HL-60 (cell line): Measurements from ENCODE around the gene NAGS.
"Not testable (repeated sequence)": the region's sequence is repeated elsewhere in the genome, so short reads cannot be mapped to it uniquely, and the experiment has no call there.

Source experiments
- DNase-seq, 2 experiments: peaks; one replicate each; pipeline ENCODE4 v3.0.0-alpha.2; 2010 to 2020; ENCODE audit warnings: low read depth in 1 of 2, low spot score in 1 of 2
- H3K27ac ChIP-seq: fragments of 250-450 bp; sonication (Bioruptor Pico); replicated peaks from 2 replicates; pipeline ENCODE4 v1.5.1; 2020; ENCODE audit warnings: mild to moderate bottlenecking, moderate library complexity
- H3K27me3 ChIP-seq: fragments of 250-450 bp; sonication (Bioruptor Pico); 2 replicates; pipeline ENCODE4 v1.5.1; 2021; ENCODE audit warnings: mild to moderate bottlenecking, moderate library complexity; ENCODE audit not compliant: insufficient read depth, poor library complexity, severe bottlenecking
- H3K4me3 ChIP-seq: replicated peaks from 2 replicates; pipeline ENCODE4 v1.5.1; 2011; ENCODE audit warnings: mild to moderate bottlenecking, control low read depth, low read length; ENCODE audit not compliant: insufficient read depth
- GABPA ChIP-seq: IDR thresholded peaks from 2 replicates; pipeline ENCODE4 v1.6.1; 2012; ENCODE audit warnings: low read depth
- POLR2AphosphoS5 ChIP-seq: IDR thresholded peaks from 2 replicates; pipeline ENCODE4 v1.6.1; 2012; ENCODE audit warnings: low read depth
- SPI1 ChIP-seq: IDR thresholded peaks from 2 replicates; pipeline ENCODE4 v1.6.1; 2012; ENCODE audit warnings: low read depth, mild to moderate bottlenecking, borderline replicate concordance
- TF ChIP-seq, protein P1 (sequence below): IDR thresholded peaks from 2 replicates; pipeline ENCODE4 v1.6.1; 2012; ENCODE audit warnings: low read depth; ENCODE audit not compliant: insufficient replicate concordance
- TF ChIP-seq, protein P2 (sequence below): IDR thresholded peaks from one replicate; pipeline ENCODE4 v1.5.1; 2011; ENCODE audit warnings: low read length, control low read depth, inconsistent platforms; ENCODE audit not compliant: insufficient read depth

Gene NAGS

DNA sequence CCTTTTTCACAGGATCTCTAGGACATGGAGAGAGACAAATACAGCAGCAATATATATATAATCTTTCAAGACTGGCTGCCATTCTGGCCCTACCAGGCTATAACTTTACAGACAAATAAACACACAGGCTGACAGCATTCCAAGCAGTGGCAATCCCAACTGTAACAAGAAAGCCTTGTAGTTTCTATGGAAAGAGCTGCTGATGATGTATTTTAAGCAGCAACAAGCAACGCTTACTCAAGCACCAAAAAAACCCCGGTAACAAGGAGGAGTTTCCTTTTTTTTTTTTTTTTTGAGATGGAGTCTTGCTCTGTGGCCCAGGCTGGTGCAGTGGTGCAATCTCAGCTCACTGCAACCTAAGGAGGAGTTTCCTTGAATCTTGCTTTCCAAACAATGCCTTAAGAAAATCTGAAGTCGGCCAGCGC is 38.9 kb downstream of the NAGS start:
- Histone ChIP-seq H3K27me3 (no peaks in the 10 kb centered on the region), H3K4me3 (no peak overlapping the region), H3K27ac (no peak overlapping the region)
- peak in 1 of 2 experiments; percentile 47 for DNase-seq
- TF ChIP-seq SPI1 (no peak), POLR2AphosphoS5 (no peak), GABPA (no peak)
- TF ChIP-seq, protein P1, sequence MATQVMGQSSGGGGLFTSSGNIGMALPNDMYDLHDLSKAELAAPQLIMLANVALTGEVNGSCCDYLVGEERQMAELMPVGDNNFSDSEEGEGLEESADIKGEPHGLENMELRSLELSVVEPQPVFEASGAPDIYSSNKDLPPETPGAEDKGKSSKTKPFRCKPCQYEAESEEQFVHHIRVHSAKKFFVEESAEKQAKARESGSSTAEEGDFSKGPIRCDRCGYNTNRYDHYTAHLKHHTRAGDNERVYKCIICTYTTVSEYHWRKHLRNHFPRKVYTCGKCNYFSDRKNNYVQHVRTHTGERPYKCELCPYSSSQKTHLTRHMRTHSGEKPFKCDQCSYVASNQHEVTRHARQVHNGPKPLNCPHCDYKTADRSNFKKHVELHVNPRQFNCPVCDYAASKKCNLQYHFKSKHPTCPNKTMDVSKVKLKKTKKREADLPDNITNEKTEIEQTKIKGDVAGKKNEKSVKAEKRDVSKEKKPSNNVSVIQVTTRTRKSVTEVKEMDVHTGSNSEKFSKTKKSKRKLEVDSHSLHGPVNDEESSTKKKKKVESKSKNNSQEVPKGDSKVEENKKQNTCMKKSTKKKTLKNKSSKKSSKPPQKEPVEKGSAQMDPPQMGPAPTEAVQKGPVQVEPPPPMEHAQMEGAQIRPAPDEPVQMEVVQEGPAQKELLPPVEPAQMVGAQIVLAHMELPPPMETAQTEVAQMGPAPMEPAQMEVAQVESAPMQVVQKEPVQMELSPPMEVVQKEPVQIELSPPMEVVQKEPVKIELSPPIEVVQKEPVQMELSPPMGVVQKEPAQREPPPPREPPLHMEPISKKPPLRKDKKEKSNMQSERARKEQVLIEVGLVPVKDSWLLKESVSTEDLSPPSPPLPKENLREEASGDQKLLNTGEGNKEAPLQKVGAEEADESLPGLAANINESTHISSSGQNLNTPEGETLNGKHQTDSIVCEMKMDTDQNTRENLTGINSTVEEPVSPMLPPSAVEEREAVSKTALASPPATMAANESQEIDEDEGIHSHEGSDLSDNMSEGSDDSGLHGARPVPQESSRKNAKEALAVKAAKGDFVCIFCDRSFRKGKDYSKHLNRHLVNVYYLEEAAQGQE = no peak
- TF ChIP-seq, protein P2, sequence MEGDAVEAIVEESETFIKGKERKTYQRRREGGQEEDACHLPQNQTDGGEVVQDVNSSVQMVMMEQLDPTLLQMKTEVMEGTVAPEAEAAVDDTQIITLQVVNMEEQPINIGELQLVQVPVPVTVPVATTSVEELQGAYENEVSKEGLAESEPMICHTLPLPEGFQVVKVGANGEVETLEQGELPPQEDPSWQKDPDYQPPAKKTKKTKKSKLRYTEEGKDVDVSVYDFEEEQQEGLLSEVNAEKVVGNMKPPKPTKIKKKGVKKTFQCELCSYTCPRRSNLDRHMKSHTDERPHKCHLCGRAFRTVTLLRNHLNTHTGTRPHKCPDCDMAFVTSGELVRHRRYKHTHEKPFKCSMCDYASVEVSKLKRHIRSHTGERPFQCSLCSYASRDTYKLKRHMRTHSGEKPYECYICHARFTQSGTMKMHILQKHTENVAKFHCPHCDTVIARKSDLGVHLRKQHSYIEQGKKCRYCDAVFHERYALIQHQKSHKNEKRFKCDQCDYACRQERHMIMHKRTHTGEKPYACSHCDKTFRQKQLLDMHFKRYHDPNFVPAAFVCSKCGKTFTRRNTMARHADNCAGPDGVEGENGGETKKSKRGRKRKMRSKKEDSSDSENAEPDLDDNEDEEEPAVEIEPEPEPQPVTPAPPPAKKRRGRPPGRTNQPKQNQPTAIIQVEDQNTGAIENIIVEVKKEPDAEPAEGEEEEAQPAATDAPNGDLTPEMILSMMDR = no peak

DNA sequence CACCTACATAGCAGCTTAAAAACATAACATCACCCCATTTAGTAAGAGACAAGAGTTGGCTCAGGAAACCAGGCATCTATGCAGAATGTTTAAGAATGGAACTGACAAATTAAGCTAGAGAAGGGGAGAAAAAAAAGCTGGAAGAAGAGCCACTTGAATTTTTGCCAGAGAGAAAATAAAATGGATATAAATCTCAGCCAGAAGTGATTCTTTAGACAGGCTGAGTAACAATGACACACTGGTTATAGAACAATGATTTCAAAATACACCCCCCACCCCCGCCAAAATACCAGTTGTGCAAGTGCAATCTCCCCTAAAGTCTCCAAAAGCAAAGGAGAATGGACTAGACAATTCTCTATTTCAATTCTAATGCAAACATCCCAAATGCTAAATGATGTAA is 39.6 kb downstream of the NAGS start:
- no peaks in the 10 kb centered on the region for H3K27me3 ChIP-seq
- TF ChIP-seq SPI1 = no peak
- TF ChIP-seq, protein P2 = no peak
- TF ChIP-seq, protein P1 = no peak
- no peak for TF ChIP-seq GABPA
- no peak for TF ChIP-seq POLR2AphosphoS5
- no peak overlapping the region for H3K4me3 ChIP-seq
- no peak for DNase-seq
- H3K27ac ChIP-seq = no peak overlapping the region

DNA sequence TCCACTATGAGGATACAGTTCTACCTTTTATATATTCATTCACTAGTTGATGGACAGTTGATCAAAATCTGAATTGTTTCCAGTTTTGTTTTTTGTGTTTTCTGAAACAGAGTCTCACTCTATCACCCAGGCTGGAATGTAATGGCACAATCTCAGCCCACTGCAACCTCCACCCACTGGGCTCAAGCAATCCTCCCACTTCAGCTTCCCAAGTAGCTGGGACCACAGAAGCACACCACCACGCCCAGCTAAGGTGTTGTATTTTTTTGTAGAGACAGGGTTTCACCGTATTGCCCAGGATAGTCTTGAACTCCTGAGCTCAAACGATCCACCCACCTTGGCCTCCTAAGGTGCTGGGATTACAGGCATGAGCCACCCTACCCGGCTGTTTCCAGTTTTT is 41.1 kb downstream of the NAGS start:
- no peak for DNase-seq
- Histone ChIP-seq H3K27ac (no peak overlapping the region), H3K4me3 (no peak overlapping the region), H3K27me3 (no peaks in the 10 kb centered on the region)
- TF ChIP-seq SPI1 (no peak), GABPA (no peak)

DNA sequence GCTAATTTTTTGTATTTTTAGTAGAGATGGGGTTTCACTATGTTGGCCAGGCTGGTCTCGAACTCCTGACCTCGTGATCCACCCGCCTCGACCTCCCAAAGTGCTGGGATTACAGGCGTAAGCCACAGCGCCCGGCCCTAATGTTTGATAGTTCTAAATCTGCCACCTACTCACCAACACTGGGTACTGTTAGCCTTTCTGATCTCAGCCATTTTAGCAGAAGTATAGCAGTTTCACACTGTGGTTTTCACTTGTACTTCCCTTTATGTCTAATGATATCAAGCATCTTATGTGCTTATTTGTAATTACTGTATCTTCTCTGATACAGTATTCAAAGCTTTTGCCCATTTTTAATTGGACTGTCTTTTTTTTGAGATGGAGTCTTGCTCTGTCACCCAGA is 42.5 kb downstream of the NAGS start:
- H3K27me3 ChIP-seq, H3K27ac ChIP-seq, DNase-seq, H3K4me3 ChIP-seq: not testable (repeated sequence)

DNA sequence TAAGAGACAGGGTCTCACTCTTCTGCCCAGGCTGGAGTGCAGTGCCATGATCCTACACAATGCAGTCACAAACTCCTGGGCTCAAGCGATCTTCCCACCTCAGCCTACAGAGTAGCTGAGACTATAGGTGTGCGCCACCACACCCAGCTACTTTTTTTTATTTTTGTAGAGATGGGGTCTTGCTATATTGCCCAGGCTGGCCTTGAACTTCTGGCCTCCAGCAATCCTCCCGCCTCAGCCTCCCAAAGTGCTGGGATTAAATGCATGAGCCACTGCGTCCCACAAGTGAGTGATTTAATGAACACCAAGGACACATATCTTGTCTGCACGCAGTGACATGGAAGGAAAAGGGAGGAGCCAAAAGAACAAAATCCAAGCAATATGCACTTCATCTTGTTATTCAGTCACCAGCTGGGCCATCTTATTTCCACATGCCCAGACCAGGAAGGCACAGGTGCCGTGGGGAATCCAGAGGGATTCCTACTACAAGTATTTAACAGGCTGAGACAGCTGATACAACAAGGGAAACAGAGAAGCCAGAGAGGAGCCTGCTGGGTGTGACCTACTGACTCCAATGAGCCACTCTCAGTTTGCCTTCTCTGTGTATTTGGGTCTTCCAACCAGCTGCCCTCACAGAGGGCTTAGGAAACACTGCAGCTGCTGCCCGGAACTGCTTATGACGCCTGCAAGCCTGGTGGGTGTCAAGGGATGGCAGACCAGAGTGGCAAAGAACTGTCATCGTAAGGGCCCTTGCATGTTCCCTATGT is 45.1 kb downstream of the NAGS start:
- Histone ChIP-seq H3K27me3 (no peaks in the 10 kb centered on the region), H3K27ac (no peak overlapping the region), H3K4me3 (no peak overlapping the region)
- no peak for DNase-seq
- TF ChIP-seq POLR2AphosphoS5 = no peak
- TF ChIP-seq, protein P2 = no peak
- TF ChIP-seq, protein P1 = no peak
- no peak for TF ChIP-seq GABPA
- no peak for TF ChIP-seq SPI1
